Measurements from ENCODE around the gene MANSC1. TPM values are rescaled to one million over a fixed set of nuclear protein-coding genes. Genes with fewer than 3 reads are reported as not detected.

MANSC1 gene
- total RNA-seq, 6 experiments from 2014 or later, result 8.1 to 13.8 (median 8.8) TPM

- peaks cover 0 to 6% (median 0%) of the 10 kb centered on the region in 4 donors for H3K36me3 ChIP-seq
- 90% methylated on average over 4 of the region's 4 CpGs for WGBS (ENCODE audit: insufficient coverage, low coverage, low lambda C conversion rate, missing lambda C conversion rate)
- no peaks in the 10 kb centered on the region for H3K27me3 ChIP-seq
- no peak overlapping the region for H3K4me3 ChIP-seq
- TF ChIP-seq POLR2A (IDR thresholded peaks at IDR 0.05) (no peak), CTCF (IDR thresholded peaks at IDR 0.05) (no peak)
- DNase-seq (no peak), ATAC-seq (no peak)
- H3K9me3 ChIP-seq, result no peaks in the 10 kb centered on the region
- intact Hi-C loops (cut with DNase I), result no loop called here
- no peak overlapping the region for H3K27ac ChIP-seq
- H3K4me1 ChIP-seq, result no peaks in the 10 kb centered on the region
Measured at GRCh38 chr12:12366701-12367481, 16.8 kb upstream of the MANSC1 start.

GRCh38 chr12:12365931-12366431, 15.9 kb upstream of the MANSC1 start:
- intact Hi-C loops (cut with DNase I), result no loop called here
- no peaks in the 10 kb centered on the region for H3K9me3 ChIP-seq
- H3K36me3 ChIP-seq, result peaks cover 0 to 6% (median 0%) of the 10 kb centered on the region in 4 donors
- no peak overlapping the region for H3K4me3 ChIP-seq
- H3K27me3 ChIP-seq, result no peaks in the 10 kb centered on the region
- no peak overlapping the region for H3K27ac ChIP-seq
- no peak for TF ChIP-seq POLR2A (IDR thresholded peaks at IDR 0.05)
- TF ChIP-seq CTCF (IDR thresholded peaks at IDR 0.05), result no peak
- no peaks in the 10 kb centered on the region for H3K4me1 ChIP-seq
- ATAC-seq (no peak), DNase-seq (no peak)
- WGBS (ENCODE audit: insufficient coverage, low coverage, low lambda C conversion rate, missing lambda C conversion rate), result 64% methylated on average over 3 of the region's 4 CpGs

GRCh38 chr12:12365446-12365802, 15.4 kb upstream of the MANSC1 start:
- TF ChIP-seq POLR2A (IDR thresholded peaks at IDR 0.05) (no peak), CTCF (IDR thresholded peaks at IDR 0.05) (no peak)

GRCh38 chr12:12364787-12365445, 14.9 kb upstream of the MANSC1 start:
- no peaks in the 10 kb centered on the region for H3K9me3 ChIP-seq
- no peaks in the 10 kb centered on the region for H3K27me3 ChIP-seq
- H3K27ac ChIP-seq, result no peak overlapping the region
- H3K4me3 ChIP-seq, result no peak overlapping the region
- 96% methylated on average over 3 of the region's 4 CpGs for WGBS (ENCODE audit: insufficient coverage, low coverage, low lambda C conversion rate, missing lambda C conversion rate)
- peak in 1 of 4 donors; percentile 54 for ATAC-seq
- intact Hi-C loops (cut with DNase I), result no loop called here
- TF ChIP-seq CTCF (IDR thresholded peaks at IDR 0.05) (no peak), POLR2A (IDR thresholded peaks at IDR 0.05) (no peak)
- no peaks in the 10 kb centered on the region for H3K4me1 ChIP-seq
- DNase-seq, result no peak
- H3K36me3 ChIP-seq, result peaks cover 0 to 6% (median 0%) of the 10 kb centered on the region in 4 donors

More at GRCh38 chr12:12365446-12365802, 15.4 kb upstream of the MANSC1 start:
- 89% methylated on average over 5 of the region's 5 CpGs for WGBS (ENCODE audit: insufficient coverage, low coverage, low lambda C conversion rate, missing lambda C conversion rate)
- no peak overlapping the region for H3K4me3 ChIP-seq
- H3K4me1 ChIP-seq, result no peaks in the 10 kb centered on the region
- no peaks in the 10 kb centered on the region for H3K9me3 ChIP-seq
- no peaks in the 10 kb centered on the region for H3K27me3 ChIP-seq
- DNase-seq, result no peak
- H3K27ac ChIP-seq, result no peak overlapping the region
- peaks cover 0 to 6% (median 0%) of the 10 kb centered on the region in 4 donors for H3K36me3 ChIP-seq
- intact Hi-C loops (cut with DNase I), result no loop called here
- no peak for ATAC-seq
